Body of pancreas (tissue), 4 donors: Measurements from ENCODE around the gene YPEL5. TPM values are rescaled to one million over a fixed set of nuclear protein-coding genes. Genes with fewer than 3 reads are reported as not detected.

Source experiments
- ATAC-seq: fragments of 150-250 bp; one replicate; pipeline ENCODE4 v1.9.1; 2016
- DNase-seq, 4 donors: peaks; one replicate each; pipeline ENCODE4 v3.0.0-alpha.2; 2019
- H3K27ac ChIP-seq, 4 donors: fragments of 200-600 bp; sonication (generic); 1 replicate in 3 of 4; 2 replicates in 1 of 4; pipeline versions ENCODE4 v1.5.1 to v1.6.1; 2016 to 2019; ENCODE audit warnings: mild to moderate bottlenecking in 1 of 4, mixed read lengths in 1 of 4, moderate library complexity in 1 of 4
- H3K27me3 ChIP-seq, 2 donors: fragments of 200-600 bp; sonication (generic); one replicate each; pipeline ENCODE4 v1.6.0; 2016; ENCODE audit warnings: mild to moderate bottlenecking in 1 of 2
- H3K36me3 ChIP-seq, 2 donors: fragments of 200-600 bp; sonication (generic); replicated peaks in 1 of 2; 2 replicates each; pipeline ENCODE4 v1.5.1; 2016; ENCODE audit warnings: low read depth in 2 of 2; ENCODE audit not compliant: insufficient read depth in 1 of 2
- H3K4me1 ChIP-seq: fragments of 200-600 bp; sonication (generic); one replicate; pipeline ENCODE4 v1.6.0; 2016
- H3K4me3 ChIP-seq, 2 donors: fragments of 200-600 bp; sonication (generic); 1 replicate in 1 of 2; 2 replicates in 1 of 2; pipeline ENCODE4 v1.5.1; 2016 to 2019
- H3K9me3 ChIP-seq, 3 donors: fragments of 200-600 bp; sonication (generic); 1 replicate in 2 of 3; 2 replicates in 1 of 3; pipeline ENCODE4 v1.5.1; 2016
- POLR2A ChIP-seq, 3 donors: fragments of 450-650 bp; IDR thresholded peaks; one replicate each; pipeline ENCODE4 v1.6.1; 2016; ENCODE audit warnings: antibody characterized with exemption in 3 of 3, mild to moderate bottlenecking in 2 of 3
- WGBS, 2 donors: methylation state at CpG; one replicate each; pipeline ENCODE4 v1.1.5; 2017; 5-methylcytosine and 5-hydroxymethylcytosine counted together
- intact Hi-C: fragments of 100-400 bp; cut with DNase I; formaldehyde crosslinking; loops from one replicate; pipeline ENCODE4 v1.15.1; 2023
- total RNA-seq, 2 donors: library from RNA; depleted of rRNA; stranded (reverse); fragments of >200 nt; gene quantifications; one replicate each; pipeline ENCODE4 v1.1.0, GENCODE V29; 2016
- TF ChIP-seq, protein P1 (sequence below), 7 experiments: fragments of 450-650 bp in 4 of 7; fragments of 200-600 bp in 3 of 7; sonication (generic) in 3 of 7; IDR thresholded peaks; one replicate each; pipeline ENCODE4 v1.5.1; 2016 to 2019; ENCODE audit warnings: antibody characterized with exemption in 7 of 7

YPEL5 gene
- total RNA-seq, 2 donors from 2014 or later, result 29.3 to 36.6 TPM

DNA sequence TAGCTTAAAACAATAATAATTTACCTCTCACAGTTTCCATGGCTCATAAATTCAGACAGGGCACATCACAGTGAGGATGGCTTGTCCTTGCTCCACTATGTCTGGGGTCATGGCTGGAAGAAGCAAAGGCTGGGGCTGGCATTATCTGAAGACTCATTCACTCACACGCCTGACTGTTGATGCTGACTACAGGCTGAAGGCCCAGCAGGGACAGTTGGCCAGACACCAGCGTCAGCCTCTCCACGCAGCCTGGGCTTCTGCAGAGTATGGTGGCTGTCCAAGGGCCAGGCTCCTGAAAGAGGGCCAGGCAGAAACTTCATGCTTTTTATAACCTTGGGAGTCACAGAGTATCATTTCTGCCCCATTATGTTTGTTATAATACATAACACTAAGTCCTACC, 33.4 kb downstream of the YPEL5 start:
- no peaks in the 10 kb centered on the region for H3K36me3 ChIP-seq
- no peak for ATAC-seq
- intact Hi-C loops, result no loop called here

DNA sequence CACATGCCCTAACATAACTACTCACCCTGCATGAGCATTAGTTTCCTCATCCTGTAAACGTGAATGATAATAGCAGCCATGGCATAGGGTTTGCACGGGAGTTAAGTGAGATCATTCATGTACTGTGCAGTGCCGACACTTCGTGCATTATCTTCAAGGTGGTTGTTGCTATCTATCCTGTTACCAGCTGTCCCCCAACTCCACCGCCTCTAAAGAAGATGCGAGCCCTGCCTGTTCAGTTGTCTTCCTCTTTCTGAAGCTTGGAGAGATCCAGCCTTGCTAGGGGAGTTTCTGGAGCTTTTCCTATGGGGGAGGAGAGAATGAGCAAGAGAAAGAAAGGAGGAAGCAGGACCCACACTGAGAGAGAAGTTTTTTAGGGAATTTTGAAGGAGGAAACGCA, 34.4 kb downstream of the YPEL5 start:
- 65 to 72% methylated on average over 7 of the region's 7 CpGs for WGBS, 2 donors
- Histone ChIP-seq H3K4me1 (no peaks in the 10 kb centered on the region), H3K36me3 (no peaks in the 10 kb centered on the region), H3K27me3 (no peaks in the 10 kb centered on the region), H3K9me3 (no peaks in the 10 kb centered on the region), H3K4me3 (no peak overlapping the region), H3K27ac (no peak overlapping the region)
- intact Hi-C loops, result no loop called here
- DNase-seq (no peak), ATAC-seq (no peak)
- TF ChIP-seq, protein P1, sequence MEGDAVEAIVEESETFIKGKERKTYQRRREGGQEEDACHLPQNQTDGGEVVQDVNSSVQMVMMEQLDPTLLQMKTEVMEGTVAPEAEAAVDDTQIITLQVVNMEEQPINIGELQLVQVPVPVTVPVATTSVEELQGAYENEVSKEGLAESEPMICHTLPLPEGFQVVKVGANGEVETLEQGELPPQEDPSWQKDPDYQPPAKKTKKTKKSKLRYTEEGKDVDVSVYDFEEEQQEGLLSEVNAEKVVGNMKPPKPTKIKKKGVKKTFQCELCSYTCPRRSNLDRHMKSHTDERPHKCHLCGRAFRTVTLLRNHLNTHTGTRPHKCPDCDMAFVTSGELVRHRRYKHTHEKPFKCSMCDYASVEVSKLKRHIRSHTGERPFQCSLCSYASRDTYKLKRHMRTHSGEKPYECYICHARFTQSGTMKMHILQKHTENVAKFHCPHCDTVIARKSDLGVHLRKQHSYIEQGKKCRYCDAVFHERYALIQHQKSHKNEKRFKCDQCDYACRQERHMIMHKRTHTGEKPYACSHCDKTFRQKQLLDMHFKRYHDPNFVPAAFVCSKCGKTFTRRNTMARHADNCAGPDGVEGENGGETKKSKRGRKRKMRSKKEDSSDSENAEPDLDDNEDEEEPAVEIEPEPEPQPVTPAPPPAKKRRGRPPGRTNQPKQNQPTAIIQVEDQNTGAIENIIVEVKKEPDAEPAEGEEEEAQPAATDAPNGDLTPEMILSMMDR (IDR thresholded peaks at IDR 0.05), result no peak
- TF ChIP-seq POLR2A (IDR thresholded peaks at IDR 0.05), result no peak

More for the DNA sequence above, 33.4 kb downstream of the YPEL5 start:
- no peak overlapping the region for H3K27ac ChIP-seq
- TF ChIP-seq, protein P1 (IDR thresholded peaks at IDR 0.05), result no peak
- TF ChIP-seq POLR2A (IDR thresholded peaks at IDR 0.05), result no peak
- no peaks in the 10 kb centered on the region for H3K9me3 ChIP-seq
- no peak overlapping the region for H3K4me3 ChIP-seq
- WGBS, 2 donors, result 81 to 86% methylated on average over 3 of the region's 3 CpGs
- no peaks in the 10 kb centered on the region for H3K4me1 ChIP-seq
- no peak for DNase-seq
- H3K27me3 ChIP-seq, result no peaks in the 10 kb centered on the region

DNA sequence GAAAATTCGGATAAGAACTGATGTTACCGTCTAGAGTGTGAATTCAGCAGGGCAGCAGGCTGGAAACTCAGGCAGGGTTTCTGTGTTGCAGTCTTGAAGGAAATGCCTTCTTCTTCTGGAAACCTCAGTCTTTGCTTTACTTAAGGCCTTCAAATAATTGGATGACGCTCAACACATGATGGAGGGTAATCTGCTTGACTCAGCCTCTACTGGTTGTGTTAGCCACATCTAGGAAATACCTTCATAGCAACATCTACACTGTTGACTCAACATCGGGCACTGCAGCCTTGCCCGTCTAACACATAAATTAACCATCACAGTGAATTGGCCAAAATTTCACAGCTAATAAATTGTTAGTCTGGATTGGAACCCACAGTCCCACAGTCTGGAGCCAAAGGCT, 37.2 kb downstream of the YPEL5 start:
- ATAC-seq, result no peak
- TF ChIP-seq, protein P1 (IDR thresholded peaks at IDR 0.05), result no peak
- TF ChIP-seq POLR2A (IDR thresholded peaks at IDR 0.05), result no peak
- WGBS, 2 donors, result 83 to 92% methylated on average over 5 of the region's 5 CpGs

DNA sequence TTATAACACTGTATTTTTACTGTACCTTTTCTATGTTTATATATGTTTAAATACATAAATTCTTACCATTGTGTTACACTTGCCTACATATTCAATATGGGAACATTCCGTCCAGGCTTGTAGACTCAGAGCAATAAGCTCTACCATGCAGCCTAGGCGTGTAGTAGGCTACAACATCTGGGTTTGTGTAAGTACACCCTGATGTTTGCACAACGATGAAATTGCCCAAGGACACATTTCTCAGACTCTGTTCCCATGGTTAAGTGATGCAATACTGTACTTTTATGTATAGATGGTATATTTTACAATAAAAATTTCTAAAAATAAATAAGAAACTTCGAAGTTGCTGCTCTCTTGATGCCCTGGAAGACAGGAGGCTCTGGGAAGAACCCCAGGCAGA, 38.4 kb downstream of the YPEL5 start:
- no peak for TF ChIP-seq POLR2A (IDR thresholded peaks at IDR 0.05)
- TF ChIP-seq, protein P1 (IDR thresholded peaks at IDR 0.05), result no peak
- ATAC-seq, result no peak
- WGBS, 2 donors, result 45 to 50% methylated on average over 4 of the region's 4 CpGs
- intact Hi-C loops, result no loop called here
- no peak for DNase-seq
- Histone ChIP-seq H3K9me3 (no peaks in the 10 kb centered on the region), H3K27me3 (no peaks in the 10 kb centered on the region), H3K36me3 (no peaks in the 10 kb centered on the region), H3K4me1 (no peaks in the 10 kb centered on the region), H3K27ac (no peak overlapping the region), H3K4me3 (no peak overlapping the region)

More for the DNA sequence above, 37.2 kb downstream of the YPEL5 start:
- Histone ChIP-seq H3K36me3 (no peaks in the 10 kb centered on the region), H3K27ac (no peak overlapping the region), H3K4me1 (no peaks in the 10 kb centered on the region), H3K4me3 (no peak overlapping the region), H3K9me3 (no peaks in the 10 kb centered on the region), H3K27me3 (no peaks in the 10 kb centered on the region)
- intact Hi-C loops, result no loop called here
- DNase-seq, result no peak

DNA sequence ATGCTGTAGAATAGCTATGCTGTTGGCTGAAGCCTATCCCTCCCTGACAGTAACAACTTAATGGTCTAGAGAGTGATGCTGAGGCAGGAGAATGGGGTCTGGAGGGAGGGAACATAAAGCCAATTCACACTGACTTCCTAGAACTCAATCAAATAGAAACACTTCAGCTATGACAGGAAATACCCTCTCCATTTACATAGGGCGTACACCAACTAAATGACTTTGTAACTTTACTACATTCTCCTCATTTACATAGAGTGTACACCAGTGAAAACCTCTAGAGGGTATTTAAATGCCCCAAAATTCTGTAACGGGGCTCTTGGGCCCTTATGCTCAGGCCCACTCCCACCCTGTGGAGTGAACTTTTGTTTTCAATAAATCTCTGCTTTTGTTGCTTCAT, 41.5 kb downstream of the YPEL5 start:
- no peak for DNase-seq
- WGBS, 2 donors, result 83 to 87% methylated on average over 2 of the region's 2 CpGs
- Histone ChIP-seq H3K27me3 (no peaks in the 10 kb centered on the region), H3K36me3 (no peaks in the 10 kb centered on the region), H3K4me3 (no peak overlapping the region), H3K9me3 (no peaks in the 10 kb centered on the region), H3K4me1 (no peaks in the 10 kb centered on the region), H3K27ac (no peak overlapping the region)
- TF ChIP-seq, protein P1 (IDR thresholded peaks at IDR 0.05), result no peak
- TF ChIP-seq POLR2A (IDR thresholded peaks at IDR 0.05), result no peak
- ATAC-seq, result no peak
- intact Hi-C loops, result no loop called here
